H9 (cell line): ENCODE results near the gene ACTL8. TPM values are rescaled to one million over a fixed set of nuclear protein-coding genes. Genes with fewer than 3 reads are reported as not detected.

Experiments
- DNase-seq: peaks from one replicate; pipeline ENCODE4 v3.0.0-alpha.2; 2017
- H2AFZ ChIP-seq: one replicate; pipeline ENCODE4 v1.6.1; 2013; ENCODE audit warnings: mild to moderate bottlenecking, low read length, control low read depth, moderate library complexity
- H2AK5ac ChIP-seq: 2 replicates; pipeline ENCODE4 v1.6.1; 2013; ENCODE audit warnings: low read length, control low read depth, mixed read lengths; ENCODE audit not compliant: insufficient read length
- H2BK120ac ChIP-seq: one replicate; pipeline ENCODE4 v1.6.1; 2013; ENCODE audit warnings: low read depth, mild to moderate bottlenecking, low read length, control low read depth, inconsistent platforms; ENCODE audit not compliant: poor library complexity, severe bottlenecking
- H2BK12ac ChIP-seq: 2 replicates; pipeline ENCODE4 v1.6.1; 2013; ENCODE audit warnings: low read length, control low read depth, mixed read lengths, low read depth; ENCODE audit not compliant: insufficient read length
- H2BK15ac ChIP-seq: 2 replicates; pipeline ENCODE4 v1.6.1; 2013; ENCODE audit warnings: low read depth, low read length, control low read depth
- H2BK20ac ChIP-seq: one replicate; pipeline ENCODE4 v1.6.1; 2013; ENCODE audit warnings: low read depth, mild to moderate bottlenecking, low read length, control low read depth, inconsistent platforms; ENCODE audit not compliant: poor library complexity, severe bottlenecking
- H2BK5ac ChIP-seq: 2 replicates; pipeline ENCODE4 v1.6.1; 2013; ENCODE audit warnings: low read length, control low read depth, mixed read lengths; ENCODE audit not compliant: insufficient read length
- H3K14ac ChIP-seq: 2 replicates; pipeline ENCODE4 v1.6.1; 2013; ENCODE audit warnings: low read length, control low read depth; ENCODE audit not compliant: insufficient read depth
- H3K18ac ChIP-seq: 2 replicates; pipeline ENCODE4 v1.6.1; 2013; ENCODE audit warnings: low read depth, mild to moderate bottlenecking, mixed read lengths, low read length, control low read depth; ENCODE audit not compliant: insufficient read length
- H3K23ac ChIP-seq: 2 replicates; pipeline ENCODE4 v1.6.1; 2013; ENCODE audit warnings: low read length, control low read depth, mixed read lengths, low read depth; ENCODE audit not compliant: insufficient read length
- H3K23me2 ChIP-seq: 2 replicates; pipeline ENCODE4 v1.6.1; 2013; ENCODE audit warnings: low read depth, mild to moderate bottlenecking, mixed read lengths, low read length, control low read depth; ENCODE audit not compliant: insufficient read length, poor library complexity, severe bottlenecking
- H3K27ac ChIP-seq: 2 replicates; pipeline ENCODE4 v1.5.1; 2013; ENCODE audit warnings: low read length, control low read depth, mixed read lengths, low read depth; ENCODE audit not compliant: insufficient read length
- H3K27me3 ChIP-seq: 2 replicates; pipeline ENCODE4 v1.6.1; 2013; ENCODE audit warnings: low read length, control low read depth, inconsistent platforms; ENCODE audit not compliant: insufficient read depth
- H3K4ac ChIP-seq: 2 replicates; pipeline ENCODE4 v1.6.1; 2013; ENCODE audit warnings: low read depth, mild to moderate bottlenecking, control low read depth, inconsistent platforms, low read length, moderate library complexity
- H3K4me1 ChIP-seq: 2 replicates; pipeline ENCODE4 v1.6.1; 2013; ENCODE audit warnings: low read length, control low read depth, inconsistent platforms; ENCODE audit not compliant: insufficient read depth
- H3K4me2 ChIP-seq: 2 replicates; pipeline ENCODE4 v1.6.1; 2013; ENCODE audit warnings: low read length, control low read depth, mixed read lengths; ENCODE audit not compliant: insufficient read length, insufficient read depth
- H3K56ac ChIP-seq: 2 replicates; pipeline ENCODE4 v1.6.1; 2013; ENCODE audit warnings: low read depth, mild to moderate bottlenecking, mixed read lengths, low read length, control low read depth; ENCODE audit not compliant: insufficient read length
- H3K79me1 ChIP-seq: 2 replicates; pipeline ENCODE4 v1.6.1; 2013; ENCODE audit warnings: low read depth, mild to moderate bottlenecking, moderate library complexity, low read length, control low read depth, inconsistent platforms; ENCODE audit not compliant: insufficient read depth, poor library complexity, severe bottlenecking
- H3K79me2 ChIP-seq: 2 replicates; pipeline ENCODE4 v1.6.1; 2013; ENCODE audit warnings: low read length, control low read depth, inconsistent platforms; ENCODE audit not compliant: insufficient read depth
- H3K9ac ChIP-seq: 2 replicates; pipeline ENCODE4 v1.6.1; 2013; ENCODE audit warnings: low read length, control low read depth, mixed read lengths; ENCODE audit not compliant: insufficient read length; ENCODE audit errors: extremely low read depth
- H3K9me3 ChIP-seq: one replicate; pipeline ENCODE4 v1.6.1; 2013; ENCODE audit warnings: low read depth, low read length, inconsistent platforms; ENCODE audit not compliant: control insufficient read depth
- H3T11ph ChIP-seq: one replicate; pipeline ENCODE4 v1.6.1; 2013; ENCODE audit warnings: mild to moderate bottlenecking, low read length, control low read depth, inconsistent platforms
- H4K20me1 ChIP-seq: one replicate; pipeline ENCODE4 v1.6.1; 2013; ENCODE audit not compliant: control insufficient read depth, insufficient read length, insufficient read depth
- H4K5ac ChIP-seq: 2 replicates; pipeline ENCODE4 v1.6.1; 2013; ENCODE audit warnings: low read depth, mild to moderate bottlenecking, mixed read lengths, low read length, control low read depth; ENCODE audit not compliant: insufficient read length
- H4K8ac ChIP-seq: replicated peaks from 2 replicates; pipeline ENCODE4 v1.6.1; 2013; ENCODE audit warnings: low read length, control low read depth, mixed read lengths, low read depth; ENCODE audit not compliant: insufficient read length
- H4K91ac ChIP-seq: 2 replicates; pipeline ENCODE4 v1.6.1; 2013; ENCODE audit warnings: low read depth, mild to moderate bottlenecking, moderate library complexity, mixed read lengths, low read length, control low read depth; ENCODE audit not compliant: insufficient read length
- H3K27ac Mint-ChIP-seq, 3 experiments: 2 replicates in 2 of 3; 3 replicates in 1 of 3; pipeline ENCODE4 v1.8.0; 2020 to 2021; ENCODE audit warnings: mixed read lengths in 3 of 3, mild to moderate bottlenecking in 1 of 3, moderate library complexity in 1 of 3
- H3K27me3 Mint-ChIP-seq: 2 replicates; pipeline ENCODE4 v1.8.0; 2021; ENCODE audit warnings: low read depth, mild to moderate bottlenecking, moderate library complexity, mixed read lengths
- H3K36me3 Mint-ChIP-seq, 3 experiments: 2 replicates in 2 of 3; 3 replicates in 1 of 3; pipeline ENCODE4 v1.8.0; 2020 to 2021; ENCODE audit warnings: low read depth in 3 of 3, mixed read lengths in 3 of 3; ENCODE audit not compliant: insufficient read depth in 1 of 3
- H3K4me1 Mint-ChIP-seq, 2 experiments: 2 replicates each; pipeline ENCODE4 v1.8.0; 2020; ENCODE audit warnings: mixed read lengths in 2 of 2
- H3K4me3 Mint-ChIP-seq, 2 experiments: 2 replicates in 1 of 2; 3 replicates in 1 of 2; pipeline ENCODE4 v1.8.0; 2020 to 2021; ENCODE audit warnings: mild to moderate bottlenecking in 2 of 2, mixed read lengths in 2 of 2, moderate library complexity in 1 of 2
- H3K9me3 Mint-ChIP-seq, 2 experiments: 2 replicates in 1 of 2; 3 replicates in 1 of 2; pipeline ENCODE4 v1.8.0; 2020; ENCODE audit warnings: mild to moderate bottlenecking in 2 of 2, mixed read lengths in 2 of 2, moderate library complexity in 1 of 2
- WGBS: extraction: QIAGEN DNeasy Blood & Tissue Kit; methylation state at CpG from one replicate; pipeline ENCODE4 v1.1.7; 2013; ENCODE audit warnings: missing lambda C conversion rate, low lambda C conversion rate, mixed read lengths; ENCODE audit not compliant: insufficient read length; ENCODE audit errors: extremely low coverage; 5-methylcytosine and 5-hydroxymethylcytosine counted together
- total RNA-seq: library from RNA; stranded (reverse); gene quantifications from 2 replicates; pipeline ENCODE4 v1.2.1, GENCODE V29; 2021
- TF ChIP-seq, protein P1 (sequence below): fragments of 200-600 bp; sonication (generic); conservative IDR thresholded peaks from 3 replicates; pipeline ENCODE4 v1.8.0; 2021; ENCODE audit warnings: antibody characterized with exemption, mild to moderate bottlenecking

The ACTL8 gene
- total RNA-seq, 1 experiment from 2014 or later = not detected

DNA sequence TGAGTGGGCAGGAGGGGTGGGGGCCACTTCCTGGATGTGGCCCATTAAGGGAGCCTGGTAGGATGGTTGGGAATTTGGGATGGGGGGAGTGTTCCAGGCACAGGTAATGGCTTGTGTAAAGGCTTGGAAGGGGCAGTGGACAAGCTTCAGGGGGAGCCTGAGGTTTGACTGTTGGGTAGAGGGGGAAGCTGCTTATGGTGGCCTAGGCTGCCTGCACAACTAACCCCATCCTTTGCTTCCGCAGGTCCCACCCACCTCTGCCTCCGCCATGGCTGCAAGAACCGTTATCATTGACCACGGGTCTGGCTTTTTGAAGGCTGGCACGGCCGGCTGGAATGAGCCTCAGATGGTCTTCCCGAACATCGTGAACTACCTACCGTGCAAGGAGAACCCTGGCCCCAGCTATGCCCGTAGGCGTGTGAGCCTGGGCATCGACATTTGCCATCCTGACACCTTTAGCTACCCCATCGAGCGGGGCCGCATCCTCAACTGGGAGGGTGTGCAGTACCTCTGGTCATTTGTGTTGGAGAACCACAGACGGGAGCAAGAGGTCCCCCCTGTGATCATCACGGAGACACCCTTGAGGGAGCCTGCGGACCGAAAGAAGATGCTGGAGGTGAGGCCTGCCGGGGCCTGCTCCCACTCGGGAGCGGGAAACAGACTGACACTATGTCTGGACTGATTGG is 67.8 kb downstream of the ACTL8 start:
- no peak overlapping the region for H2BK12ac ChIP-seq
- no peak overlapping the region for H3K56ac ChIP-seq
- no peaks in the 10 kb centered on the region for H3K79me1 ChIP-seq
- no peak overlapping the region for H3K4ac ChIP-seq
- no peak overlapping the region for H2AK5ac ChIP-seq
- Mint-ChIP-seq H3K4me3 (no peak overlapping the region), H3K27ac (no peak overlapping the region), H3K27me3 (peaks cover 7% of the 10 kb centered on the region), H3K36me3 (no peaks in the 10 kb centered on the region), H3K4me1 (peaks cover 0 to 19% of the 10 kb centered on the region in 2 experiments; a peak in 3 of 4 replicates), H3K9me3 (no peaks in the 10 kb centered on the region)
- no peaks in the 10 kb centered on the region; the same call in 1 of the 2 replicates for H3K27me3 ChIP-seq
- no peak overlapping the region for H3K14ac ChIP-seq
- no peak overlapping the region for H3K23ac ChIP-seq
- WGBS = no CpG with 5 or more reads among the region's 22 CpGs
- H4K91ac ChIP-seq = no peak overlapping the region
- H3T11ph ChIP-seq = no peak overlapping the region
- no peak overlapping the region for H2BK15ac ChIP-seq
- H4K8ac ChIP-seq = no peak overlapping the region
- no peaks in the 10 kb centered on the region for H3K4me1 ChIP-seq
- no peak overlapping the region for H2BK5ac ChIP-seq
- peak; percentile 11 for DNase-seq
- no peaks in the 10 kb centered on the region for H3K9me3 ChIP-seq
- no peak overlapping the region for H3K18ac ChIP-seq
- H2BK20ac ChIP-seq = no peak overlapping the region
- H3K9ac ChIP-seq = no peak overlapping the region
- H4K5ac ChIP-seq = no peak overlapping the region
- H3K4me2 ChIP-seq = no peak overlapping the region
- H3K79me2 ChIP-seq = no peaks in the 10 kb centered on the region
- no peaks in the 10 kb centered on the region for H4K20me1 ChIP-seq
- H3K23me2 ChIP-seq = no peaks in the 10 kb centered on the region
- no peak overlapping the region for H2AFZ ChIP-seq
- no peak overlapping the region for H3K27ac ChIP-seq
- TF ChIP-seq, protein P1, sequence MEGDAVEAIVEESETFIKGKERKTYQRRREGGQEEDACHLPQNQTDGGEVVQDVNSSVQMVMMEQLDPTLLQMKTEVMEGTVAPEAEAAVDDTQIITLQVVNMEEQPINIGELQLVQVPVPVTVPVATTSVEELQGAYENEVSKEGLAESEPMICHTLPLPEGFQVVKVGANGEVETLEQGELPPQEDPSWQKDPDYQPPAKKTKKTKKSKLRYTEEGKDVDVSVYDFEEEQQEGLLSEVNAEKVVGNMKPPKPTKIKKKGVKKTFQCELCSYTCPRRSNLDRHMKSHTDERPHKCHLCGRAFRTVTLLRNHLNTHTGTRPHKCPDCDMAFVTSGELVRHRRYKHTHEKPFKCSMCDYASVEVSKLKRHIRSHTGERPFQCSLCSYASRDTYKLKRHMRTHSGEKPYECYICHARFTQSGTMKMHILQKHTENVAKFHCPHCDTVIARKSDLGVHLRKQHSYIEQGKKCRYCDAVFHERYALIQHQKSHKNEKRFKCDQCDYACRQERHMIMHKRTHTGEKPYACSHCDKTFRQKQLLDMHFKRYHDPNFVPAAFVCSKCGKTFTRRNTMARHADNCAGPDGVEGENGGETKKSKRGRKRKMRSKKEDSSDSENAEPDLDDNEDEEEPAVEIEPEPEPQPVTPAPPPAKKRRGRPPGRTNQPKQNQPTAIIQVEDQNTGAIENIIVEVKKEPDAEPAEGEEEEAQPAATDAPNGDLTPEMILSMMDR = no peak
- no peak overlapping the region for H2BK120ac ChIP-seq
